Right ventricle myocardium inferior (tissue), 1 donor: ENCODE measurements around the gene TMEM154. TPM values are rescaled to one million over a fixed set of nuclear protein-coding genes. Genes with fewer than 3 reads are reported as not detected.

Experiments
- ATAC-seq: fragments of 200-7000 bp; cut with Tn5 transposase; one replicate; pipeline ENCODE4 v1.9.1; 2020; ENCODE audit warnings: mild to moderate bottlenecking, moderate library complexity
- DNase-seq: peaks from one replicate; pipeline ENCODE4 v3.0.0; 2021; ENCODE audit errors: missing footprints
- intact Hi-C: fragments of 100-400 bp; cut with DNase I; formaldehyde crosslinking; loops from one replicate; pipeline ENCODE4 v1.11.0; 2022
- total RNA-seq: library from RNA; stranded (reverse); fragmentation: NEBNext Ultra II Directional; extraction: Animal tissue kit (Norgen Biotek cat#: 25700); gene quantifications from one replicate; pipeline ENCODE4 v1.2.1, GENCODE V29; 2021
- donor health status: DM: no; HTN: yes; CAD: no; lungs with severe emphysema.

The TMEM154 gene
- total RNA-seq, 1 donor from 2014 or later, result 3.2 TPM

- ATAC-seq, result no peak
- intact Hi-C loops, result no loop called here
- no peak for DNase-seq
These were observed 99.9 kb downstream of the TMEM154 start for GRCh38 chr4:152579916-152580315.

GRCh38 chr4:152579107-152579764 is 100.6 kb downstream of the TMEM154 start:
- intact Hi-C loops, result no loop called here
- DNase-seq (no peak), ATAC-seq (no peak)

DNA sequence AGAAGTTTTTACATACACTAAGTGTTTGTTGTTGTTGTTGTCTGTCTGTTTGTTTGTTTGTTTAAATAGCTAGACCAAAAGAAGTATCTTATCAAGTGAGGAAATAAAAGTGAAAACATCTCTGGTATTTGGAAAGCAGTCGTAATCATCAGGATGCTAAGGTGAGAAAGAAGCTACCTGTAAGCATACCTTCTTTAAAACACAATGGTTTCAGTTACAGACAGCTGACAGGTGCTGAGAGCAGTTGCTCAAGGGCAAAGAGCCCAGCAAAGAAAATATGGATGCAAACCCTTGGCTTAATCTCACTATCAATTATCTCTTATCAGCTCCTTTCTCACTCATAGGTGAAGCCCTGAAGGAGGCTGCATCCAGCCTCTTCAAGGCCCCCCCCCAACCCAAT is 101.1 kb downstream of the TMEM154 start:
- intact Hi-C loops, result no loop called here
- DNase-seq, result no peak
- no peak for ATAC-seq

DNA sequence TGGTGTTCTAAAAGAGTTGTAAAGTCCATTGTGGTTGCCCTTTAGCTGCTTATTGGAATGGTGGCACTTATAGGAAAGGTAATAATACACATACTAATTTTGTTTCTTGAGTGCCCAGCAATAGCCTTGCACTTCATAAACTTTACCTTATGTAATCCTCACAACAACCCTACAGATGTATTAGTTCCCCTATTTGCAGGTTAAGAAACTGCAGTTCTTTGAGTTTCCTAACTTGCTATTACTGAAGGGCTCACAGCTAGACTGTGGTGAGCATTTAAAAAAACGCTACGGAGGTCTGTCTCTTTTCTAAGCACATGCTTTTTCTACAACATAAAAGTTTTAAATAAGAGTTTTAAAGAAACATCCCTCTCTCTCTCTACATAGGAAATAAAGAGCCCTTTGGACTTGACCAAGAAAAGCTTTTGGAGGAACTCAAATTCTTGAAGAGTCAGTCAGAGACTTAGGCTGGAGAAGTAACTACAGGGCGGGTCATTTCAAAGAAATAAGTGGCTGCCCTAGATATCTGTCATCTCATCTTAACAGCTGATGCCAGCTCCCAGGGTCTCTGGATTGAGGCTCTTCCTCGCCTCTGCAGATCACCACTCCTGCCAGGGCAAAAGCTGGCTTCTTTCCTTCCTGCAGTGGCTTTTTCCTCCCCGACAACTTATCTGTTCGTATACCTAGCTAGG is 101.9 kb downstream of the TMEM154 start:
- DNase-seq (no peak), ATAC-seq (no peak)
- intact Hi-C loops, result no loop called here

- ATAC-seq (no peak), DNase-seq (no peak)
- intact Hi-C loops, result no loop called here
These were observed 104.3 kb downstream of the TMEM154 start for GRCh38 chr4:152575533-152575932.

GRCh38 chr4:152573861-152574260 is 105.9 kb downstream of the TMEM154 start:
- intact Hi-C loops, result no loop called here
- no peak for DNase-seq
- ATAC-seq, result no peak

DNA sequence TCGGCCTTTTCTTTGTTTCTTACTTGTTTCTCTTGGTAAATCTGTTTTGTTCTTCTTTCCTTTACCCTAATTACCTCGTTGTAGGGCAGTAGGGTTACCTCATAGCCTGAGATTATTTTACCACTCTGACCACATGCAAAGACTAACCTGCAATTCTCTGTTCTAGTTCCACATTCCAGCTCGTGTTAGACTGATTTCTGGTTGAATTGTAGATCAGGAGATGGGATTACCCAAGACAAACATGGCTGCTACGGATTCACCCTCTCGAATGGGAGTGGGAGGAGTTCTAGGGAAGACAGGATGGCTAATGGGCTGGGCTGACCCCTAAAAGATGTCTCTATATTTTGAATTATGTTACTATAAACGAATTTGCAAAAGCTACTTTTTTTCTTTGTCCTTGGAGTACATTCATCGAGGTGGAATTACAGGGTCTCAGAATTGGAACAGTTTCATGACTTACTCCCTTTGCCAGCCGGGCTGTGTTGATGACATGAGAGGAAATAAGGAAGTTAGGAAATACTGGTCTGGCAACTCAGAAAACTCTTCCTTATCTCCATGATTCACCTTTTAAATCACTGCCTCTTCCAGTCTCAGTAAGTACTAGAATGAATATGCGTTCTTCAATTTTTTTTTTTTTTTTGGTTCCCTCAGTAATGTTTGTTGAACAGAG is 107.2 kb downstream of the TMEM154 start:
- DNase-seq (no peak), ATAC-seq (no peak)
- intact Hi-C loops, result no loop called here

GRCh38 chr4:152571770-152572169 is 108.0 kb downstream of the TMEM154 start:
- intact Hi-C loops, result no loop called here
- ATAC-seq (no peak), DNase-seq (no peak)

GRCh38 chr4:152571296-152571695 is 108.5 kb downstream of the TMEM154 start:
- DNase-seq (no peak), ATAC-seq (no peak)
- intact Hi-C loops, result no loop called here

Other genes starting within 250 kb of the TMEM154 start
- 55.9 TPM for gene FBXW7, start 143.9 kb downstream of the TMEM154 start, total RNA-seq
- gene TIGD4, start 99.7 kb upstream of the TMEM154 start, total RNA-seq, result not detected
- gene ARFIP1, start 100.0 kb upstream of the TMEM154 start, total RNA-seq, result 13.4 TPM